Measurements from ENCODE around the gene STC2.

The STC2 gene

DNA sequence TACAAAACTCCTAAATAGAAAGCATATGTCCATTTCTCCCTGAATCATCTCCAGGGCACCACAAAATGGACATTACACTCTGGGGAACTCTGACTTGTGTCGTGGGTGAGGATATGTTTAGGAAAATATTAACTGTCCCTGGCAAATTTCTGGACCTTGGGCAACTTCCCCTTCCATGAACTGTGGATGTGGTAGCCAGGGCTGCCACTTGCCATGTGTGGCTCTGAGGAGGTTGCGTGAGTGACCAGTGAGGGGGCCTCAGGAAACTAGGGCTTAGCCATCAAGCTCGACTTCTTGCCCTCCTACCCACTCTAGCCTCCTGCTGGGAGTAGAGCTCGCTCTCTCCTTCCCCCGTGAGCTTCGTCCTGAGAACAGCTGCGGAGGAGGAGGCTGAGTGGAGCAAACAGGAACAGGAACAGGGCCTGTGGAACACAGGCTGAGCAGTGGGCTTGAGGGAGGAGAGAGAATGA is 13.8 kb upstream of the STC2 start:
- Histone ChIP-seq H2AFZ (ENCODE audit: low read length) (no peak overlapping the region), H3K4me1 (ENCODE audit: insufficient read depth, low read length, severe bottlenecking) (no peaks in the 10 kb centered on the region), H3K36me3 (ENCODE audit: insufficient read depth, low read length) (no peaks in the 10 kb centered on the region), H3K4me3 (ENCODE audit: low read depth, low read length, poor library complexity, severe bottlenecking) (no peak overlapping the region), H3K9me2 (ENCODE audit: low read depth, low read length) (no peaks in the 10 kb centered on the region), H3K27me3 (ENCODE audit: insufficient read depth, low read length) (0 out of 2 replicates have a peak, but pooled peaks cover 4% of the 10 kb centered on the region), H3K9ac (ENCODE audit: low read length) (no peak overlapping the region), H4K20me1 (ENCODE audit: insufficient read depth, low read length) (no peaks in the 10 kb centered on the region), H3K9me3 (ENCODE audit: low read length) (no peaks in the 10 kb centered on the region), H3F3A (ENCODE audit: insufficient read depth, low read length) (no peaks in the 10 kb centered on the region), H3K27ac (ENCODE audit: low read depth, low read length, poor library complexity, severe bottlenecking) (no peak overlapping the region), H3K79me2 (ENCODE audit: insufficient read depth, low read length) (no peaks in the 10 kb centered on the region), H3K4me2 (ENCODE audit: low read length) (no peak overlapping the region)
- TF ChIP-seq EZH2 (IDR thresholded peaks at IDR 0.05; ENCODE audit: borderline replicate concordance, low read length), result no peak
- TF ChIP-seq, protein P1, sequence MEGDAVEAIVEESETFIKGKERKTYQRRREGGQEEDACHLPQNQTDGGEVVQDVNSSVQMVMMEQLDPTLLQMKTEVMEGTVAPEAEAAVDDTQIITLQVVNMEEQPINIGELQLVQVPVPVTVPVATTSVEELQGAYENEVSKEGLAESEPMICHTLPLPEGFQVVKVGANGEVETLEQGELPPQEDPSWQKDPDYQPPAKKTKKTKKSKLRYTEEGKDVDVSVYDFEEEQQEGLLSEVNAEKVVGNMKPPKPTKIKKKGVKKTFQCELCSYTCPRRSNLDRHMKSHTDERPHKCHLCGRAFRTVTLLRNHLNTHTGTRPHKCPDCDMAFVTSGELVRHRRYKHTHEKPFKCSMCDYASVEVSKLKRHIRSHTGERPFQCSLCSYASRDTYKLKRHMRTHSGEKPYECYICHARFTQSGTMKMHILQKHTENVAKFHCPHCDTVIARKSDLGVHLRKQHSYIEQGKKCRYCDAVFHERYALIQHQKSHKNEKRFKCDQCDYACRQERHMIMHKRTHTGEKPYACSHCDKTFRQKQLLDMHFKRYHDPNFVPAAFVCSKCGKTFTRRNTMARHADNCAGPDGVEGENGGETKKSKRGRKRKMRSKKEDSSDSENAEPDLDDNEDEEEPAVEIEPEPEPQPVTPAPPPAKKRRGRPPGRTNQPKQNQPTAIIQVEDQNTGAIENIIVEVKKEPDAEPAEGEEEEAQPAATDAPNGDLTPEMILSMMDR (IDR thresholded peaks at IDR 0.05; ENCODE audit: low read length), result no peak

DNA sequence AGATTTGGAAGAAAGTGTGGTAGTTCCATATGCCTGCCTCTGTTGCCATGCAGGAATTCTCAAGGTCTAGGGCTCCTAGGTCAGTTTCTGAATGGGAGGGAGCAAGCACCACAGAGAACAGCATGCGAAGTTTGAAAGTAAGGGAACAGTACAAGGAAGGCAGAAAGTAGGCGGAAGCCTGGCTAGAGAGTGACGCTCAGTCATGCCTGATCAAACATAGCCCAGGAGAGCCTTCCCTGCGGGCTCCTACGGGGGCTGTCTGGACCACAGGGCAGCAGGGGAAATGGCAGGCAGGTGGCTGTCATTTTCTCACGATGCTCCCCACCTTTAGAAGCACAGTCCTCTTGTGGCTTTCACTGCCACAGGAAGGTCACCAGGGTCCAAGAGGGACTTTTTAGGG is 12.8 kb upstream of the STC2 start:
- H3K9ac ChIP-seq (ENCODE audit: low read length), result no peak overlapping the region
- no peak overlapping the region for H2AFZ ChIP-seq (ENCODE audit: low read length)
- H3K79me2 ChIP-seq (ENCODE audit: insufficient read depth, low read length), result no peaks in the 10 kb centered on the region
- H3F3A ChIP-seq (ENCODE audit: insufficient read depth, low read length), result no peaks in the 10 kb centered on the region
- H3K27me3 ChIP-seq (ENCODE audit: insufficient read depth, low read length), result 0 out of 2 replicates have a peak, but pooled peaks cover 4% of the 10 kb centered on the region
- H4K20me1 ChIP-seq (ENCODE audit: insufficient read depth, low read length), result no peaks in the 10 kb centered on the region
- H3K36me3 ChIP-seq (ENCODE audit: insufficient read depth, low read length), result no peaks in the 10 kb centered on the region
- H3K4me1 ChIP-seq (ENCODE audit: insufficient read depth, low read length, severe bottlenecking), result no peaks in the 10 kb centered on the region
- no peak overlapping the region for H3K4me3 ChIP-seq (ENCODE audit: low read depth, low read length, poor library complexity, severe bottlenecking)
- H3K9me3 ChIP-seq (ENCODE audit: low read length), result no peaks in the 10 kb centered on the region
- H3K27ac ChIP-seq (ENCODE audit: low read depth, low read length, poor library complexity, severe bottlenecking), result no peak overlapping the region
- no peaks in the 10 kb centered on the region for H3K9me2 ChIP-seq (ENCODE audit: low read depth, low read length)
- no peak overlapping the region for H3K4me2 ChIP-seq (ENCODE audit: low read length)
- TF ChIP-seq, protein P1 (IDR thresholded peaks at IDR 0.05; ENCODE audit: low read length), result no peak
- TF ChIP-seq EZH2 (IDR thresholded peaks at IDR 0.05; ENCODE audit: borderline replicate concordance, low read length), result no peak

DNA sequence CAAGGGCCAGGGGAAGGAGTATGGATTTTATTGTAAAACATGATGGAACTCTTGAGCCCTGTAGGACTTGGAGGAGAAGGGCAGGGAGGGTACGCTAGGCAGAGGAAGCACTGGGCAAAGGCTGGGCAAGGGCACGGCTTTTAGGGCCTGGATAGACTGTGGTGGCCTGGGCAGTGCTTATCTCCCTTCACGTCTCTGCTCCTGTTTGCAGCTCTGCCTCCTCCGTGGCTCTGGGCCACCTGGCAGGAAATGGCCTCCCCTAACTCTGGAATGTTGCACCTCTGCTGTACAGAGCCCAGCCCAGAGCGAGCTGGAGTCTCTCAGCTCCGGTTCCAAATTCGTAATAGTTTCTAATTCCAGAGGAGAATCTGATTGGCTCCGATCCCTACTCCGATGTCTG is 12.2 kb upstream of the STC2 start:
- no peaks in the 10 kb centered on the region for H3K36me3 ChIP-seq (ENCODE audit: insufficient read depth, low read length)
- H2AFZ ChIP-seq (ENCODE audit: low read length), result no peak overlapping the region
- no peaks in the 10 kb centered on the region for H3F3A ChIP-seq (ENCODE audit: insufficient read depth, low read length)
- H3K9me2 ChIP-seq (ENCODE audit: low read depth, low read length), result no peaks in the 10 kb centered on the region
- H3K4me3 ChIP-seq (ENCODE audit: low read depth, low read length, poor library complexity, severe bottlenecking), result no peak overlapping the region
- H3K9me3 ChIP-seq (ENCODE audit: low read length), result no peaks in the 10 kb centered on the region
- no peaks in the 10 kb centered on the region for H3K4me1 ChIP-seq (ENCODE audit: insufficient read depth, low read length, severe bottlenecking)
- H3K27ac ChIP-seq (ENCODE audit: low read depth, low read length, poor library complexity, severe bottlenecking), result no peak overlapping the region
- H3K9ac ChIP-seq (ENCODE audit: low read length), result no peak overlapping the region
- H4K20me1 ChIP-seq (ENCODE audit: insufficient read depth, low read length), result no peaks in the 10 kb centered on the region
- H3K4me2 ChIP-seq (ENCODE audit: low read length), result no peak overlapping the region
- TF ChIP-seq, protein P1 (IDR thresholded peaks at IDR 0.05; ENCODE audit: low read length), result no peak
- TF ChIP-seq EZH2 (IDR thresholded peaks at IDR 0.05; ENCODE audit: borderline replicate concordance, low read length), result no peak
- no peaks in the 10 kb centered on the region for H3K79me2 ChIP-seq (ENCODE audit: insufficient read depth, low read length)
- H3K27me3 ChIP-seq (ENCODE audit: insufficient read depth, low read length), result 0 out of 2 replicates have a peak, but pooled peaks cover 4% of the 10 kb centered on the region
